Skeletal muscle tissue (tissue), 4 donors: ENCODE results near the gene ZG16. TPM values are rescaled to one million over a fixed set of nuclear protein-coding genes. Genes with fewer than 3 reads are reported as not detected.
"Not testable (repeated sequence)": the region's sequence is repeated elsewhere in the genome, so short reads cannot be mapped to it uniquely, and the experiment has no call there.

ENCODE experiments used
- H3K27ac ChIP-seq: one replicate; pipeline ENCODE4 v1.7.0; 2013; ENCODE audit warnings: mild to moderate bottlenecking, low read depth, low read length, inconsistent platforms
- H3K27me3 ChIP-seq, 3 donors: one replicate each; pipeline ENCODE4 v1.7.0; 2013; ENCODE audit warnings: low read length in 3 of 3; ENCODE audit not compliant: control insufficient read depth in 3 of 3, insufficient read depth in 3 of 3
- H3K36me3 ChIP-seq, 3 donors: one replicate each; pipeline ENCODE4 v1.7.0; 2013; ENCODE audit warnings: low read length in 3 of 3; ENCODE audit not compliant: control insufficient read depth in 3 of 3, insufficient read depth in 3 of 3
- H3K4me1 ChIP-seq, 3 donors: one replicate each; pipeline ENCODE4 v1.7.0; 2013; ENCODE audit warnings: low read length in 3 of 3, mild to moderate bottlenecking in 3 of 3; ENCODE audit not compliant: control insufficient read depth in 3 of 3, insufficient read depth in 3 of 3
- H3K4me3 ChIP-seq, 3 donors: one replicate each; pipeline ENCODE4 v1.7.0; 2013; ENCODE audit warnings: low read length in 3 of 3
- H3K9ac ChIP-seq, 3 donors: one replicate each; pipeline ENCODE4 v1.7.0; 2013; ENCODE audit warnings: low read length in 3 of 3, mild to moderate bottlenecking in 3 of 3, moderate library complexity in 2 of 3, low read depth in 1 of 3
- H3K9me3 ChIP-seq, 3 donors: one replicate each; pipeline ENCODE4 v1.7.0; 2013; ENCODE audit warnings: low read length in 3 of 3; ENCODE audit not compliant: control insufficient read depth in 3 of 3
- total RNA-seq: library from RNA; depleted of rRNA; stranded (reverse); fragments of >200 nt; gene quantifications from one replicate; pipeline ENCODE4 v1.2.3, GENCODE V29; 2014
- donor health status: Osteomylitis.

ZG16 gene
- total RNA-seq, 1 donor from 2014 or later, result not detected

GRCh38 chr16:29783094-29783953 is 5.3 kb downstream of the ZG16 start:
- not testable (repeated sequence) for H3K9me3 ChIP-seq, H3K36me3 ChIP-seq, H3K4me1 ChIP-seq, H3K9ac ChIP-seq, H3K27ac ChIP-seq, H3K4me3 ChIP-seq
- H3K27me3 ChIP-seq, result peaks cover 7 to 18% (median 9%) of the 10 kb centered on the region in 3 donors

- H3K27ac ChIP-seq, result no peak overlapping the region
- H3K27me3 ChIP-seq, result peaks cover under 1 to 18% (median 9%) of the 10 kb centered on the region in 3 donors
- no peaks in the 10 kb centered on the region for H3K9me3 ChIP-seq
- H3K4me1 ChIP-seq, result peaks cover 0 to 5% (median 2%) of the 10 kb centered on the region in 3 donors
- no peak overlapping the region for H3K9ac ChIP-seq
- no peak overlapping the region for H3K4me3 ChIP-seq
- H3K36me3 ChIP-seq, result no peaks in the 10 kb centered on the region
These were observed 6.1 kb downstream of the ZG16 start for GRCh38 chr16:29784157-29784556.

DNA sequence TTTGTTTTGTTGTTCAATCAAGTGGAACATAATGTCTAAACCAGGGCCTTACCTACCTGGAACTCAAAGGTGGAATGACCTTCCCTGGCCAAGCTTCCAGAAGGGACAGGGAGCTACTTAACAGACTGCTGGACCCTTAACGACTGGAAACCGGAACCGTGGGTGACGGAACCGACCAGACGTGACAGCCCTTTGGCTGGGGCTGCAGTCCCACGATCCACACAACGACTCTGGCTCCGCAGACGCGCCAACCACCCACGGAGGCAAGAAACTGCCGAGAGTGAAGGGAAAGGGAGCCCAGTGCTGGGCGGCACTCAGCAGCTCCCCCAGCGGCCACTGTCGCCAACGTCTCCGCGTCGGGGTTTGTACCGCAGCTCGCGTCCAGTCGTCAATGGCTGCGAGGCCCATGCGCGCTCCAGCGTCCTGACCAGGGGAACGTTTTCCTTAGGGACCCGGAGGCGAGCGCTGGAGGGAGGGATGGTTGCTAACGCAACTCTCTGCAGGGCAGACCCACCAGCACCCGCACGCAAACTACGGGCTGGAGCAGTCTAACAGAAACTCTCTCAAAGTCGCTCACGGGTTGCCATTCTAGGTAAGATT is 6.9 kb downstream of the ZG16 start:
- Histone ChIP-seq H3K4me1 (peaks cover 6 to 12% (median 7%) of the 10 kb centered on the region in 3 donors), H3K9me3 (no peaks in the 10 kb centered on the region), H3K27ac (no peak overlapping the region), H3K9ac (peak overlapping the region; percentile 54 to 80 (median 74)), H3K27me3 (peaks cover 0 to 10% (median 4%) of the 10 kb centered on the region in 3 donors), H3K36me3 (no peaks in the 10 kb centered on the region), H3K4me3 (peak overlapping the region; percentile 59 to 80 (median 68))

- not testable (repeated sequence) for H3K4me3 ChIP-seq, H3K27me3 ChIP-seq, H3K36me3 ChIP-seq, H3K9me3 ChIP-seq, H3K9ac ChIP-seq, H3K27ac ChIP-seq
- peaks cover 16 to 31% (median 18%) of the 10 kb centered on the region in 3 donors for H3K4me1 ChIP-seq
These were observed 9.1 kb downstream of the ZG16 start for GRCh38 chr16:29787155-29787554.

- Histone ChIP-seq H3K27me3 (no peaks in the 10 kb centered on the region), H3K4me3 (peak overlapping the region; percentile 93 to 97 (median 96)), H3K9me3 (no peaks in the 10 kb centered on the region), H3K4me1 (peaks cover 16 to 30% (median 18%) of the 10 kb centered on the region in 3 donors), H3K9ac (peak overlapping the region; percentile 88 to 100 (median 97)), H3K36me3 (no peaks in the 10 kb centered on the region), H3K27ac (peak overlapping the region; percentile 85)
These were observed 11.7 kb downstream of the ZG16 start for GRCh38 chr16:29789775-29790182.

DNA sequence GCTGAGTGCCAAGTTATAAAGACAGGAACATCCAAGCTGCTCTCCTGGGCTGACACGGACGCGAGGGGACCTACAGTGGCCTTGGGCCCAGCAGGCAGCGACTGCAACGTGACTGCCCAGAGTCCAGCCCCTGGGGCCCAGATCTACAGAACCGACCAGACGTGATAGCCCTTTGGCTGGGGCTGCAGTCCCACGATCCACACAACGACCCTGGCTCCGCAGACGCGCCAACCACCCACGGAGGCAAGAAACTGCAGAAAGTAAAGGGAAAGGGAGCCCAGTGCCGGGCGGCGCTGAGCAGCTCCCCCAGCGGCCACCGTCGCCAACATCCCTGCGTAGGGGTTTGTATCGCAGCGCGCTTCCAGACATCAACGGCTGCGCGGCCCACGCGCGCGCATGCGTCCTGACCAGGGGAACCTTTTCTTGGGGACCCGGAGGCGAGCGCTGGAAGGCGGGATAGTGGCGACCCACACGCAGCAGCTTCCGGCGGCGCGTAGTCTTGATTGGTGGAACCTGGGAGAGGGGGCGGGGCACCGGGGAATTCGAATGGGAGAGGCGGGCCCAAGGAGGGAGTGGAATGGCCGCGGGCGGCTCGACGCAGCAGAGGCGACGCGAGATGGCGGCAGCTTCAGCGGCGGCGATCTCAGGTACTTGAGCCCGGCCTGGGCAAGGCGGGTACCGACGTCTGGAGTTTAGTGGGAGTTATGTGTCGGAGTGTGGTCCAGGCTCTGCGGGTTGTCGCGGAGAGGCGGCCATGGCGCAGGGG is 12.3 kb downstream of the ZG16 start, which contains the start of gene KIF22:
KIF22 (plus strand) TSS at position 569 of the 766 bp plus-strand sequence; CDS start at position 578, 9 bp downstream.
- no peaks in the 10 kb centered on the region for H3K36me3 ChIP-seq
- H3K27ac ChIP-seq, result peak within 1 kb of the TSS; percentile 85

DNA sequence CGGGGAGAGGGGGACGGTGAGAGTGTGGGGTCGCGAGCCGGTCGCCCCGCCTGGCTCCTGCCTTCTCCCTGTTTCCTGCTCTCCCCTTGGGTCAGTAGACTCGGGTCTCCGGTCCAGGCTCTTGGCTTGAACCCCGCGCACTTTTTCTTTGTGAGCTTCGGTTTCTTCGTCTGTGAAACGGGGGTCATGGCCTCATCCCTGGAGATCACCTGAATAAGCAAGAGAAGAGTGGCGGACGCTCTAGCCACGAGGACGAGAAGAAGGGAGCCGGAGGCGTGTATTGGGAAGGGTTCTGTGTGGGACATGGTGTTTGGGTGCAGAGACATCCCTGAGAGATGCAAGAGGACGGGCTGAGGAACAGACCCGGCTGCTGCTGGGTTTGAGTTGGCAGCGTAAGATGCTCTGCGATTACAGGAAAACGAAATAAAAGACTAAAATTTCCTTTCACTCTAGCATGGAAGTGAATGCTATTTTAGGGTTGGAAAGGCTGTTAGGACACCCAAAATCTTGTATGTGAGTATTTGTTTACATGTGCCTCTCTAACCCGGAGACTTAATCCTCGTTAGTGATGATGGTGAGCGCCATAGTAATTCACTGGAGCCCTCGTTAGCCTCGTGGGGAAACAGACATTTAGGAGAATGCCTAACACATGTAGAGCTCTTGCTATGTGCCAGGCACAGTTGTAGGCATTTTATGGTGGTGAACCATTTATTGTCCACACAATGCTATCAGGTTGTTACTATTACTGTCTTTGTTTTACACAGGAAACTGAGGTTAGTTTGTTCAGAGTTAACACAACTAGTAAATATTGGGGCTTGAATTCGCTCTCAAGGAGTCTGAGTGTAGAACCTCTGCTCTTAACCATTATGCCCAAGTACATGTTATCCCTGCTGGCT is 13.1 kb downstream of the ZG16 start:
- Histone ChIP-seq H3K9ac (peak overlapping the region; percentile 66 to 83 (median 80)), H3K9me3 (no peaks in the 10 kb centered on the region), H3K27ac (peak overlapping the region; percentile 29), H3K4me1 (peaks cover 15 to 25% (median 16%) of the 10 kb centered on the region in 3 donors), H3K4me3 (peak overlapping the region; percentile 83 to 93 (median 88)), H3K36me3 (no peaks in the 10 kb centered on the region), H3K27me3 (no peaks in the 10 kb centered on the region)

More for the DNA sequence above, 12.3 kb downstream of the ZG16 start, which contains the start of gene KIF22:
- Histone ChIP-seq H3K4me3 (peak within 1 kb of the TSS; percentile 93 to 97 (median 96)), H3K27me3 (no peaks in the 10 kb centered on the region), H3K9me3 (no peaks in the 10 kb centered on the region), H3K4me1 (peaks cover 15 to 25% (median 16%) of the 10 kb centered on the region in 3 donors), H3K9ac (peak within 1 kb of the TSS; percentile 88 to 100 (median 97))

- no peak overlapping the region for H3K9ac ChIP-seq
- H3K27me3 ChIP-seq, result no peaks in the 10 kb centered on the region
- peaks cover 0 to 4% (median 3%) of the 10 kb centered on the region in 3 donors for H3K36me3 ChIP-seq
- H3K27ac ChIP-seq, result no peak overlapping the region
- no peak overlapping the region for H3K4me3 ChIP-seq
- H3K9me3 ChIP-seq, result no peaks in the 10 kb centered on the region
- H3K4me1 ChIP-seq, result peaks cover 15 to 25% (median 16%) of the 10 kb centered on the region in 3 donors
These were observed 14.1 kb downstream of the ZG16 start for GRCh38 chr16:29791845-29792807.
